Endothelial cell of umbilical vein (primary cell): Measurements from ENCODE around the gene KLHL18. TPM values are rescaled to one million over a fixed set of nuclear protein-coding genes. Genes with fewer than 3 reads are reported as not detected.

Source experiments
- BruUV-seq: library from RNA; stranded (reverse); fragments of 400-500 nt; replicated peaks from 2 replicates; lab custom pipeline; 2021; lab: Mats Ljungman, UMichigan
- CTCF ChIA-PET: fragments of 300-600, 350-600 bp; sonication (Branson Sonifier 250); formaldehyde crosslinking; loops from one replicate; lab custom pipeline; 2021; ENCODE audit warnings: antibody characterized with exemption, inconsistent platforms; lab: Charles Lee
- POLR2A ChIA-PET: fragments of 300-600, 350-600 bp; sonication (Branson Sonifier 250); formaldehyde crosslinking; loops from one replicate; lab custom pipeline; 2021; ENCODE audit warnings: antibody characterized with exemption, inconsistent platforms; lab: Charles Lee
- DNase-seq: peaks from one replicate; pipeline ENCODE4 v3.0.0-alpha.2; 2011; ENCODE audit warnings: low read depth, low spot score
- FAIRE-seq: peaks from 2 replicates; lab custom pipeline; 2011; peaks lifted over from hg19 to GRCh38; lab: Jason Lieb, UNC
- H2AFZ ChIP-seq: 2 replicates; pipeline ENCODE4 v1.6.0; 2012; ENCODE audit warnings: low read depth, low read length, control low read depth, inconsistent platforms
- H3K27ac ChIP-seq: 2 replicates; pipeline ENCODE4 v1.5.1; 2011; ENCODE audit warnings: low read depth, mild to moderate bottlenecking, control low read depth, low read length, moderate library complexity; ENCODE audit not compliant: insufficient read depth
- H3K27me3 ChIP-seq, 2 experiments: 2 replicates each; pipeline versions ENCODE4 v1.6.0 to v1.6.1; 2011; ENCODE audit warnings: low read length in 2 of 2, mixed read lengths in 1 of 2; ENCODE audit not compliant: control insufficient read depth in 2 of 2, insufficient read depth in 2 of 2
- H3K36me3 ChIP-seq, 2 experiments: 2 replicates in 1 of 2; 3 replicates in 1 of 2; pipeline ENCODE4 v1.5.1; 2011; ENCODE audit warnings: low read length in 2 of 2, mild to moderate bottlenecking in 1 of 2, moderate library complexity in 1 of 2; ENCODE audit not compliant: control insufficient read depth in 2 of 2, insufficient read depth in 2 of 2; ENCODE audit errors: extremely low read depth in 1 of 2
- H3K4me1 ChIP-seq: 3 replicates; pipeline ENCODE4 v1.5.1; 2011; ENCODE audit warnings: mild to moderate bottlenecking, low read length; ENCODE audit not compliant: control insufficient read depth, insufficient read depth; ENCODE audit errors: extremely low read depth
- H3K4me2 ChIP-seq: 2 replicates; pipeline ENCODE4 v1.6.1; 2011; ENCODE audit warnings: low read length, control low read depth, mixed read lengths; ENCODE audit not compliant: insufficient read depth
- H3K4me3 ChIP-seq, 3 experiments: fragments of 200-600 bp in 1 of 3; sonication (generic), shearing (Covaris generic) in 1 of 3; replicated peaks in 1 of 3; 2 replicates each; pipeline ENCODE4 v1.5.1; 2011 to 2016; ENCODE audit warnings: control low read depth in 3 of 3, low read length in 3 of 3, mild to moderate bottlenecking in 2 of 3, inconsistent platforms in 1 of 3, low read depth in 1 of 3, moderate library complexity in 1 of 3; ENCODE audit not compliant: insufficient read depth in 1 of 3
- H3K79me2 ChIP-seq: 2 replicates; pipeline ENCODE4 v1.6.0; 2012; ENCODE audit warnings: low read length, inconsistent platforms; ENCODE audit not compliant: control insufficient read depth, insufficient read depth
- H3K9ac ChIP-seq: replicated peaks from 2 replicates; pipeline ENCODE3; 2011; ENCODE audit warnings: low read length, control low read depth; ENCODE audit not compliant: insufficient read depth; ENCODE audit errors: extremely low read depth
- H3K9me1 ChIP-seq: replicated peaks from 3 replicates; pipeline ENCODE4 v1.6.0; 2011; ENCODE audit warnings: mild to moderate bottlenecking, low read length; ENCODE audit not compliant: control insufficient read depth, insufficient read depth; ENCODE audit errors: extremely low read depth
- H3K9me3 ChIP-seq: replicated peaks from 2 replicates; pipeline ENCODE4 v1.5.1; 2012; ENCODE audit warnings: low read length, inconsistent platforms; ENCODE audit not compliant: control insufficient read depth, insufficient read depth
- H4K20me1 ChIP-seq: replicated peaks from 2 replicates; pipeline ENCODE3; 2011; ENCODE audit warnings: mild to moderate bottlenecking, low read length; ENCODE audit not compliant: control insufficient read depth, insufficient read depth; ENCODE audit errors: extremely low read depth
- CTCF ChIP-seq, 2 donors: IDR thresholded peaks; 1 replicate in 1 of 2; 2 replicates in 1 of 2; pipeline ENCODE4 v1.5.1; 2011; ENCODE audit warnings: low read length in 2 of 2, mild to moderate bottlenecking in 2 of 2, moderate library complexity in 2 of 2, control low read depth in 1 of 2, inconsistent platforms in 1 of 2, low read depth in 1 of 2; ENCODE audit not compliant: insufficient read depth in 1 of 2; ENCODE audit errors: extremely low read depth in 1 of 2
- FOS ChIP-seq: IDR thresholded peaks from 2 replicates; pipeline ENCODE4 v1.6.1; 2011; ENCODE audit warnings: mild to moderate bottlenecking, low read length, moderate library complexity, borderline replicate concordance; ENCODE audit not compliant: insufficient read depth
- GATA2 ChIP-seq: IDR thresholded peaks from 2 replicates; pipeline ENCODE4 v1.7.0; 2011; ENCODE audit warnings: low read depth, mild to moderate bottlenecking, moderate library complexity, mixed read lengths, low read length; ENCODE audit not compliant: insufficient read length, insufficient read depth
- JUN ChIP-seq: IDR thresholded peaks from 2 replicates; pipeline ENCODE4 v1.6.1; 2011; ENCODE audit warnings: borderline replicate concordance, low read depth; ENCODE audit not compliant: insufficient read length, insufficient read depth
- POLR2A ChIP-seq: IDR thresholded peaks from 2 replicates; pipeline ENCODE4 v1.6.1; 2012; ENCODE audit warnings: low read depth, mild to moderate bottlenecking, control low read depth, low read length
- dilution Hi-C: fragments of 300-500 bp; cut with MboI; formaldehyde crosslinking; loops from one replicate; pipeline ENCODE4 v1.15.0; 2019; ENCODE audit warnings: low sequenced_read_pairs; ENCODE audit not compliant: extremely low pct_ligation_motif_present
- intact Hi-C: fragments of 100-400 bp; cut with micrococcal nuclease; formaldehyde crosslinking; loops from one replicate; pipeline ENCODE4 v1.10.0; 2022
- polyA plus RNA-seq, 4 experiments: library from polyadenylated mRNA; depleted of rRNA in 3 of 4; stranded (reverse) in 3 of 4; unstranded in 1 of 4; fragments of >200 nt; gene quantifications; 2 replicates each; pipeline versions ENCODE4 v1.2.1 to v1.2.3, GENCODE V29; 2011 to 2012; ENCODE audit warnings: missing spikeins in 1 of 4
- total RNA-seq: library from RNA; stranded (reverse); gene quantifications from 2 replicates; pipeline ENCODE4 v1.2.3, GENCODE V29; 2021
- TF ChIP-seq, protein P1 (sequence below): IDR thresholded peaks from 2 replicates; pipeline ENCODE4 v1.6.1; 2011; ENCODE audit not compliant: insufficient read depth, insufficient read length

Gene KLHL18
- total and polyA plus RNA-seq, 2 donors (not counting 3 experiments of a cell fraction or from before 2014, with no cell fraction given) = 43.4 to 58.1 TPM

- Histone ChIP-seq H3K9me1 (no peaks in the 10 kb centered on the region), H3K36me3 (peaks cover 0 to 2% of the 10 kb centered on the region in 2 experiments), H3K9me3 (no peaks in the 10 kb centered on the region), H3K4me2 (no peak overlapping the region), H3K4me1 (peaks cover 9% of the 10 kb centered on the region), H3K27me3 (no peaks in the 10 kb centered on the region), H3K4me3 (no peak overlapping the region), H3K79me2 (peaks cover 16% of the 10 kb centered on the region), H2AFZ (no peak overlapping the region), H3K27ac (no peak overlapping the region), H3K9ac (no peak overlapping the region), H4K20me1 (no peaks in the 10 kb centered on the region)
- POLR2A ChIA-PET = no interaction called here
- CTCF ChIA-PET = interaction anchor here (1.0 kb wide), 1 partner anchor 13 kb away, joined by 3 read pairs; no protein-coding TSS in a partner anchor
- dilution Hi-C loops = no loop called here
- no peak for TF ChIP-seq CTCF (IDR thresholded peaks at IDR 0.05; ENCODE audit: extremely low read depth in 1 of 2, insufficient read depth in 1 of 2, low read depth in 1 of 2, low read length in 2 of 2)
- no peak for TF ChIP-seq JUN
- TF ChIP-seq POLR2A = no peak
- TF ChIP-seq, protein P1, sequence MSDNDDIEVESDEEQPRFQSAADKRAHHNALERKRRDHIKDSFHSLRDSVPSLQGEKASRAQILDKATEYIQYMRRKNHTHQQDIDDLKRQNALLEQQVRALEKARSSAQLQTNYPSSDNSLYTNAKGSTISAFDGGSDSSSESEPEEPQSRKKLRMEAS = no peak
- no peak for TF ChIP-seq GATA2
- TF ChIP-seq FOS = no peak
- no peak for DNase-seq
- intact Hi-C loops = no loop called here
- BruUV-seq = no TSS peak
- no peak for FAIRE-seq
These were observed 27.6 kb downstream of the KLHL18 start for GRCh38 chr3:47310391-47310790.
